ENCODE results near the gene GNAL.
"Not testable (repeated sequence)": the region's sequence is repeated elsewhere in the genome, so short reads cannot be mapped to it uniquely, and the experiment has no call there.

The GNAL gene

GRCh38 chr18:11884396-11885030 is 195.4 kb downstream of the GNAL start:
- DNase-seq: no peak

DNA sequence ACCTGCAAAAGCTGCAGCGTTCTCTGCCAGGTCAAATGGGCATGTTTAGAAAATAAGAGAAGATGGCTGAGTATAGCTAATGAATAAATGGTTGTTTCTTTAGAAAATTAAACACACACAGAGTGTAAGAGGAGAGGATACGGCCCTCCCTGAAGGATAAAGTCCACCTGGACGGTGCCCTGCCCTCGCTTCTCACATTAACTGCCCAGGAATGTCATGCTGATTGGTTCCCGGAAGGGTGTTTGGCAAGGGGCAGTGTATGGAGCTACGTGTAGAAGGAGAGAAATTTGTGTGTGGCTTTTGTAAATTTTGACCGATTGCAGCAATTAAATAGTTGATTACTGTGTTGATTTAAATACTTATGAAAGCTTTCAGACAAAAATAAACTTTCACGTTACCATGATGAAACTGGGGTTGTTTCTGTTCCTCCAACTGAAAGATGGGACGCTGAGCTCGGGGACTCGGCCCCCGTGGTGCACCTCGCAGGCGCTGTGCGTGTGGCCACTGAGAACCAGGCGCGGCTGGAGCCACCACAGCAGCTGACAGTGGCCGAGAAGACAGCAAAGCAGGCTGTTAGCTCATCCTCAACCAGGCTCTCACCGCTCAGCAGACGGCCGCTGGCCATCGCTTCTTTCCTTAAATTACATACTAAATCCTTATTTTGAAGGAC is 196.3 kb downstream of the GNAL start:
- DNase-seq: no peak

DNA sequence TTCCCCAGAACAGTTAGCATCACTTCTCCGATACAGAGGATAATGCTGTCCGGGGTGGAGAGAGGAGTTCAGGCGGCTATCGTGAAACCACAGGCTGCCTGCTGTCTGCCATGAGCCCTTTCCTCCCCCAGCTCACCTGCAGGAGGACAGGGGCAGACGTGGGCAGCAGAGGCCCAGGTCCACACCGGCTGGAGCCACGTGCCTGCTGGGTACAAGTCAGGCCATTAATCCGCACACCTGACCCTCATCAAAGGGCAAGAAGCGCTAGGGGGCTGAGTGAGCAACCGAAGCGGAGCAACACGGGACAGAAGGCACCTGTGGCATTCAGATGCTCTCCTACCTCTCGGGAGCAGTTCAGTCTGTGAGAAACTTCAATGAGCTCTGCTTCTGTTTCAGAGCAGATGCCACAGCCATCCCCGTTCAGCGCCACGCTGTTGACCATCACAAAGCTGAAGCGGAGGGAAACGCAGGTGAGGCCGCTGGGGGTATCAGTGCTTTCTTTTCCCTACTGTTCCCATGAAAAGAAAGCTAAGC is 197.6 kb downstream of the GNAL start:
- no peak for DNase-seq

DNA sequence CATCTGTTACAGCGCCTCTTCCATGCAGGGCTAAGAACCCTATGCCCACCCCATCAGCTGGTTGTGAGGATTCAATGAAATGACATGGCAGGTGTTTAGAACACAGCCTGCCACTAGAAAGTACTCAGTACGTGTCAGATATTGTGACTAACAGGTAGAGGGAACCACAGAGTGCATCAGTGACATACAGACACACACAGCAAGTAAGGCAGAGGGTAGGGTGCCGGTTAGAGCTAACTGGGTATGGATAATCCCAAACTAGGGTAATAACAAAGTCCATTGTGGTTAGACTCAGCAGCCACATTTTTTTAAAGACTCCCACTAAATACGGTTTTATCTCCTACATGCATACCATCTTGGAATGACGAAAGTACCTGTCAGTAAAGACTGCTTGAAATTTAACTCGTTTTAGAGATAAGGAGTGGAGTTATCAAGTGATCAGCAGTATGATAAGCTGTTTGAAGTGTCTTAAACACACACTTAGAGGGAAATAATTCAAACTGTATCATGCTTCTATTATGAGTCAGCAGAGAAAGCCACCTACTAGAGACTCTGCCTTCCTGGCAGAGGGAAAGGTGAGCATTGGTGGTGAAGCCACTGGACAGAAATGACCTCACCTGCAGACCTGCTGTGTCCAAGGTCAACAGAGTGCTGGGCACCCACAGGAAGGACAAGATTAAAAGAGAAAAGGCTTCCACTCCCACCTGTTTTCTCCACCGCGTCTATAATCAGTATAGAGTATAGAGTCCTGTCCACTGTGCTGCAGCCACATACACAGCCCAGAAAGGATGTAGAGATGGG is 198.5 kb downstream of the GNAL start:
- no peak for DNase-seq

GRCh38 chr18:11888726-11889125 is 199.7 kb downstream of the GNAL start:
- DNase-seq: no peak

- DNase-seq: no peak
These were observed 200.2 kb downstream of the GNAL start for GRCh38 chr18:11889284-11889683.

DNA sequence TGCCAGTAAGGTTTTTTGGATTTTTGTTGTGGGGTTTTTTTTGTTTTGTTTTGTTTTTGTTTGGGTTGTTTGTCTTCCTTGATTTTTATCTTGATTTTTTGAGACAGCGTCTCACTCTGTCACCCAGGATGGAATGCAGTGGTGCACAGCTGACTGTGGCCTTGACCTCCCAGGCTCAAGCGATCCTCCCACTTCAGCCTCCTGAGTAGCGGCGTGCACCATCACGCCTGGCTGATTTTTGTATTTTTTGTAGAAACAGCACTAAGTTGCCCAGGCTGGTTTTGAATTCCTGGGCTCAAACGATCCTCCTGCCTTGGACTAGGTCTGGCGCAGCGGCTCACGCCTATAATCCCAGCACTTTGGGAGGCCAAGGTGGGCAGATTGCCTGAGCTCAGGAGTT is 202.7 kb downstream of the GNAL start:
- no peak for DNase-seq

DNA sequence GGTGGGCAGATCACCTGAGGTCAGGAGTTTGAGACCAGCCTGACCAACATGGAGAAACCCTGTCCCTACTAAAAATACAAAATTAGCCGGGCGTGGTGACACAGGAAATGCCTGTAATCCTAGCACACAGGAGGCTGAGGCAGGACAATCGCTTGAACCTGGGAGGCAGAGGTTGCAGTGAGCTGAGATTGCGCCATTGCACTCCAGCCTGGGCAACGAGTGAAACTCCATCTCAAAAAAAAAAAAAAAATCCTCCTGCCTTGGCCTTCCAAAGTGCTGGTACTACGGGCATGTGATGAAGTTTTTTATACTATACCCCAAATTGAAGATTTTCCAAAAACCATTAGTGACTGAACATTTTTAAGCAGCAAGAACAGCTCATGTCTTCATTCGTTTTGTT is 203.4 kb downstream of the GNAL start:
- DNase-seq: not testable (repeated sequence)

GRCh38 chr18:11897781-11898180 is 208.7 kb downstream of the GNAL start:
- no peak for DNase-seq

DNA sequence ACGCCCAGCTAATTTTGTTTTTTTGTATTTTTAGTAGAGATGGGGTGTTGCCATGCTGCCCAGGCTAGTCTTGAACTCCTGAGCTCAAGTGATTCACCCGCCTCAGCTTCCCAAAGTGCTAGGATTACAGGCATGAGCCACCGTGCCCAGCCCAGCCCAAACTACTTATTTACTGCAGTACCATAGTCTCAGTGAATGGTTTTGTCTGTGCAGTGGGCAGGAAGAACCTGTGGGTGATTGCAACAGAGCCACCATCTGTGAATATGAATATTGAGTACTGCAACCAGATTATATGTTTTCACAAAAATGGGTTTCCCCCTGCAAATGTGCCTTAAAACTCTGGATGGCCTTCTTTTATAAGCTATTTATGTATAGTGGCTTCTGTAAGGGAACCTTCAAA is 210.0 kb downstream of the GNAL start:
- DNase-seq: no peak

- no peak for DNase-seq
These were observed 212.9 kb downstream of the GNAL start for GRCh38 chr18:11901826-11902438.

GRCh38 chr18:11902522-11903292 is 213.6 kb downstream of the GNAL start:
- DNase-seq: no peak

DNA sequence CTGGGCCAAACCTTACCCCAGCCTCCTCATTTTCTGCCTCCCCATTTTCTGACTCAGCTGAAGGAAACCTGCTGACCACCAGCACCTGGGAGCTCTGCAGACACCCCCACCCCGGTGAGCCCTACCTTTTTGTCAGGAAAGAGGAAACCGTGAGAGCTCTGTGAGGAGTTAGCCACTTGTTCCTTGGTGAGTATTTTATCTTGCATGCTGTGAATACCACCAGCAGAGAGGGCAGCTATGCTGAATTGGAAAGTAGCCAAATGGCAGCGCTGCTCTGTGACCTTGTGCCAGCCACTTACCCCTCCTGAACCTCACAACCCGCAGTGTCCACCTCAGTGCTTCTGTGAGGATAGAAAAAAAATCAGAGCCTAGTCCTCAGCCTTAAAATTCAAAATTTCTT is 216.5 kb downstream of the GNAL start:
- DNase-seq: no peak

GRCh38 chr18:11906176-11906575 is 217.1 kb downstream of the GNAL start:
- DNase-seq: no peak

GRCh38 chr18:11906926-11907874 is 218.1 kb downstream of the GNAL start:
- DNase-seq: no peak

DNA sequence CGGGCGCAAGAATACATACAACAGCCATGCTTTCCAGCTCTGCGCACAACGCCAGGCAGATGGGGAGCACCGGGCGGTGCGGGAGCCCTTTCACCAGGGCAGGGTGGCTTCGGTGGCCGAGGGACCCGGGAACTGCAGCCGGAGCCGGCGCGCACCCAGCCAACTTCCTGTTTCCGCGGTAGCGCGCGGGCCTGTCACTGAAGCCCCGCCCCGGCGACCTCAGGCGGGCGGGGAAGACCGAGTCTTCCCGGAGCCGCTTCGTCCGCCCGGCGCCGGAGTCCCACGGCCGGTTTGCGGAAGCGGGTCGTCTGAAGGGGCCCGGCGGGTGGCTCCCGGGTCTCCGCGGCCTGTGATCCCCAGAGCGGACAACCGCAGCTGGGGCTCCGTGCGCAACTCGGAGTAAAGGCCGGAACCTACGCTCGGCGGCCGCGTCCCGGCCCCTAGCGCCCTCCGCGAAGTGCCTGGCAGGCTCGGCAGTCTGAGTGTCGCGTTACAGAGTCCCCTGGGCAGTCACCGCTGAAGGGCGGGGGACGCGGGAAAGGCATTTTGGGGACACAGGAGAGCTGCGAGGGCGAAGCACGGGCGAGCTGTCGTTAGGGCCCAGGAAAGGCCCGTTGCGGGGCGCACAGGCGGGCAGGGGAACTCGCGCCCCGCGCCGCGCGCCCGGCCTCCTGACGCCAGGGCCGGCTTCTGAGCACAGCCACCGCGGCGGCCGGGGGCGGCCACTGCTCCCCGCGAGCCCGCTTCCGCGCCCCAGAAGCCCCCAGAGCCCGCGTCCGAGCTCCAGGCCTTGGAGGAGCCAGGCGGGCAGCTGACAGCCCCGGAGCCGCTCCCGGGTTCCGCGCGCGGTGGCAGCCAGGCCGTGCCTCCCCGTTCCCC is 219.4 kb downstream of the GNAL start, which contains the start of gene MPPE1:
TSS of gene MPPE1 (minus strand) at position 136 of the 879 bp plus-strand sequence. CDS start 11,053 bp downstream, outside the sequence.
- peak; percentile 86 to 90 for DNase-seq

DNA sequence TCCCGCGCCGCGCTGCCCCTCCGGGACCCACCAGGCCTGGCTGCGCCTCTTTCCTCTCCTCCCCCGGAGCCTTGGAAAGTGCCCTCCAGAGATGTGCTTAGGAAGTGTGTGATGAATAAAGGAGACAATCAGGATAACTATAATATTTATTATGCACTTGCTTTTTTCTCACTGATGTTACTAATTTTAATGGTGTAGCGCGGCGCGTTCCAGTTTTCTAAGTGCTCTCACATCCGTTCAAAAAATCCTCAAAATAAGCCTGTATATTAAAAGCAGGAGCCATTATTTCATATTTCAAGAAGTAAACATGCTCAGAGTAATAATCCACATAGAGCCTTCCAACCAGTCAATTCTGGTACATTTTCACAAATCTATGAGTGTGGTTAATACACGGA is 220.0 kb downstream of the GNAL start:
- DNase-seq: no peak

DNA sequence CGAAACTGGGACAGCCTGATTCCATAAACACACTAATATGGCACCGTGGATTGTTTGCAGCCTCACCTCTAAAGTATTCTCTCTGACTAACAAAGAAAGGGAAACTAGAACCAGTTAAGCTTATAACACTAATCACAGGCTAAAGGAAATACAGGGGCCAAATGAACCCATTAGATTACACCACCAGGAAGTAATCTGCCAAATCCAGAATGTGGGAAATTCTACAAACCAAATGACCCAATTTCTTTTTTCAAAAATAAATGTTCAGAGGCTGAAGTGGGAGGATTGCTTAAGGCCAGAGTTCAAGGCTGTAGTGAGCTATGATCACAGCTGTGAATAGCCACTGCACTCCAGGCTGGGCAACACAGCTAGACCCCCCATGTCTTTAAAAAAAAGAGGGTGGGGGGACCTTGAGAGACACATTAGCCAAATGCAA is 220.5 kb downstream of the GNAL start:
- no peak for DNase-seq

DNA sequence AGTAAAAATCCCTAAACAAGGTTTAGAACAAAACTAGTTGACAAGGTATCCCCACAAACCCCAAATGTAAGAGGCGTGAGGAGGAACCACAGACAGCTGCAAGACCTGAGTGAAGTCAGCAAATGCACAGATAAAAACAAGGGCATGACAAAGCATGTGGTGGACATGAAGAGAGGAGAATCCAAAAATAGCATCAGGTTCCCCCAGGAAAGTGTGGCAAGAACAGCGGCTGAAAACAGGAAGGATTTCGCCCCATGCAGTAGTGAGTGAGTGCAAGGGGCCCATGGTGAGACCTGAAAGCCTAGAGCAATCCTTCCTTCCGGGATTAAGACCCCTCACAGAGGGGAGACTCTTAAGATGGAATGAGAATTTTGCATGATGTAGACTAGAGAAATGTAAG is 227.8 kb downstream of the GNAL start:
- not testable (repeated sequence) for DNase-seq

- DNase-seq: not testable (repeated sequence)
These were observed 230.5 kb downstream of the GNAL start for GRCh38 chr18:11919522-11919921.
